NT2/D1 (cell line): ENCODE data around the gene ZGRF1.

Experiments
- SUZ12 ChIP-seq: IDR thresholded peaks from 2 replicates; pipeline ENCODE4 v1.6.1; 2011; ENCODE audit not compliant: insufficient read length, insufficient read depth; ENCODE audit errors: extremely low read depth
- YY1 ChIP-seq: IDR thresholded peaks from 2 replicates; pipeline ENCODE4 v1.6.1; 2011; ENCODE audit not compliant: insufficient read length, insufficient read depth
- ZNF274 ChIP-seq: IDR thresholded peaks from 2 replicates; pipeline ENCODE4 v1.6.1; 2011; ENCODE audit warnings: mild to moderate bottlenecking, low read depth, low read length

- no peak for TF ChIP-seq SUZ12
- TF ChIP-seq YY1: no peak
- TF ChIP-seq ZNF274: no peak
These were observed 122.0 kb downstream of the ZGRF1 start for GRCh38 chr4:112514647-112515197.
